GM19043 (cell line): ENCODE measurements around the gene ISG20.

Experiments
- ATAC-seq: cut with Tn5 transposase; IDR thresholded peaks from one replicate; pipeline ENCODE4 v1.9.1; 2021; ENCODE audit warnings: low read depth; ENCODE audit not compliant: unreplicated experiment

Gene ISG20

DNA sequence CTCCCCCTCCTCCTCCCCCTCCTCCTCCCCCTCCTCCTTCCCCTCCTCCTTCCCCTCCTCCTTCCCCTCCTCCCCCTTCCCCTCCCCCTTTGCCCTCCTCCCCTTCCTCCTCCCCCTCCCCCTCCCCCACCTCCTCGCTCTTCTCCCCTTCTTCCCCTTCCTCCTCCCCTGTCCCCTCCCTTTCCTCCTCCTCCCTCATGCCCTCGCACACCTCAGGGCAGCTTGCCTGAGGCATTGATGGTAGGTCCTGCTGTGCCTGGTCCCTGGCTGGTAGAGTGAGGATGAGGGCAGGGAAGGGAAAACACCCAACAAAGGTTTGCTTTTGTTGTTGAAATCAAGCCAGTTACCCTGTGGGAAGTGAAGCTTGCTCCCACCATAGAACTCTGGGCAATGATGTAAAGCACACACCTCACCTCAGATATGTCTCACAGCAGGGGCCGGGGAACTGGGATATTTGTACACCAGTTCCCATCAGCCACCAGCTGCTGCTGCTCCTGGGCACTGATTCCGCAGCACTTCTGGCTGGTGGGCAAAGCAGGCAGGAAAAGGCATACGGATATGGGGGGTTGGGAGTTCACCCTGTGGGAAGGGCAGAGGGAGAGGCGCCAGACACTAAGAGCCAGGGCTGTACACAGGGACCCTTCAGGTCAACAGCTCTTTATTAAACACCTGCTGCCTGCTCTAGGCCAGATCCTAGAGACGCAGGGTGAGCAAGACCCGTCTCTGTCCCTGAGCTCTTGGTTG lies 13.8 kb downstream of the ISG20 start:
- no peak for ATAC-seq

DNA sequence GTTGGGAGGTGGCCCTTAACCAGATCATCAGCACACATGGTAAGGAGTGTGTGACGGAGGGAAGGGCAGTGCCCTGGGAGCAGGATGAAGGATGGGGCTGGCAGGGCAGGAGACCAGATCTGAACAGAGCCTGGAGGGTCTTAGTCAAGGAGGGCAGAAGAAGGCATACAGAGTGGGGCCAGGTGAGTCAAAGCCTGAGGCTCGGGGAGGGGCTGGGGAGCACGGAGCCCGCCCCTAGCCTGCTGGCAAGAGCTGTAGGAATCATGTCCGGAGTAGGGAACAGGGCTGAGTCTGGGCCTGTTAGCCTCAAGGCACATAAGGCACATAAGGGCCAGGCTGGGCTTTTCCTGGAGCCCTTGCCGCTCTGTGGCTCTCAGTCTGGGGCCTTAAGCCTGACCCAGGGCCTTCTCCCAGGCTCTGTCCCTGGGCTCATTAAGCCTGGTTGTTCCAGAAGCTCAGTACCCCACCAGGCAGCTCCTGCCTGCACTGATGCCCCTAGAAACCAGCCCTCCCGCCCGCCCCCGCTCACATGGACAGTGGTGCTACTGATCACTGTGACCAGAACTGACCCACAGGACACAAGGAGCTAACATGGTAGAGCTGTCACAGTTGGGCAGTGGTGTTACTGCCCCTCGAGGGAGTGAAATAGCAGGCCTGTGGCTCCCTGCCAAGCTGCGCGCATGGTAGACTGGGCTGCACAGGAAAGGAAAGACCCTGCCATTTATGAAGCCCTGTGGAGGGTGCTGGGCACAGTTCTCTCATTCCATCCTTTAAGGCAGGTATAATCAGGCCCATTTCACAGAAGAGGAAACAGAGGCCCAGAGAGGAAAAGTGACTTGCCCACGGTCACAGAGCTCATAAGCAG lies 14.6 kb downstream of the ISG20 start:
- no peak for ATAC-seq

- ATAC-seq: no peak
Measured at GRCh38 chr15:88654430-88655102, 15.8 kb downstream of the ISG20 start.

GRCh38 chr15:88655103-88655553 lies 16.3 kb downstream of the ISG20 start:
- ATAC-seq: no peak

- no peak for ATAC-seq
Measured at GRCh38 chr15:88655800-88656488, 17.1 kb downstream of the ISG20 start.

DNA sequence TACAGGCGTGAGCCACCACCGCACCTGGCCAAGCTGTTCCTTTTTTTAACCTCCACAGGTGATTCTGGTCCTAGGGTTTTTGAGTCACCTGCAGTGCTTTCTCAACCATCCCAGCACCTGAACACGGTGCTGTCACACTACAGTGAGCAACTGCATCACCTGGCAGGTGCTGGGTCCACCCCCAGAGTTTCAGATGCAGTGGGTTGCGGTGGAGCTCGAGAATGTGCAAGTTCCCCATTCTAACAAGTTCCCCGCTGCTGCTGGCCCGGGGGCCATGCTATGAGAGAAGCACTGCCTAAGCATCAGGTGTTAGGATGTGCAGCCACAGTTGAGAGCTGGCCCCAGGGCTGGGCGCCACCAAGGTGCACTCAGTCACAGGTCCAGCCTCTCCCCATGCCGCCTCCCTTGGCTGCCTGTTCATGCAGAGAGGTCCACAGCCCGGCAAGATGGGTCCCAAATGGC lies 18.0 kb downstream of the ISG20 start:
- peak; percentile 88 for ATAC-seq

DNA sequence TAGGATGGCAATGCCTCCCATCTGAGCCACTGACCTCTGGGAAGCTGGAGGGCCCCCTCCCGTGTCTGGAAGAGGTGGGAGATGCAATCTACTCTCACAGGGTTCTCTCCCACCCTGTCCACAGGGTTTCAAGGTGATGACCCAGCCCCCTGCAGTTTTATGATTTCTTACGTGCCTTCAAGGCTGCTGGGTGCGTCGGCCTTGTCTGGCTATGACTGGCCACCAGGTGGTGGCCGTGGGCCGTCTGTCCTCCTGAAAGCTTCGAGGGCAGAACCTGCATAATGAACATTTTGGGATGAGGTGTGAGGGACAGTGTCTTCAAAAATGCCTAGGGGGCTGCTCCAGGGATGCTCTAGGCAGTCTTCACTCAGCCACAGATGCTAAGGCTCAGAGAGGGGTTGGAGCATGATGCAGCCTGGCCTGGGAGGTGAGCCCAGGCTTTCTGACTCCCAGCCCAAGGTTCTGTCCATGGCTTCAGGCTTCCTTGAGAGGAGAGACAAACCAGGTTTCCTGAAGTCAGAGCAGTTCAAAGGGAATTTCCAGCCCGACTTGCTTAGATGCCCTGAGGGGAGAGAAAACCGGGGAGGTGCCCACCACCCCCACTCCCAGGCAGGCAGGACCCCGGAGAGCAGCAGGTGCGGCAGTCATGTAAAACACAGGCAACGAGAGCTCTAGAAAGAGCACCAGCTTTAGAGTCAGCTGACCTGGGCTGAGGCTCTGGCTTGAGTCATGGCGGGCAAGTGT lies 18.7 kb downstream of the ISG20 start:
- no peak for ATAC-seq

DNA sequence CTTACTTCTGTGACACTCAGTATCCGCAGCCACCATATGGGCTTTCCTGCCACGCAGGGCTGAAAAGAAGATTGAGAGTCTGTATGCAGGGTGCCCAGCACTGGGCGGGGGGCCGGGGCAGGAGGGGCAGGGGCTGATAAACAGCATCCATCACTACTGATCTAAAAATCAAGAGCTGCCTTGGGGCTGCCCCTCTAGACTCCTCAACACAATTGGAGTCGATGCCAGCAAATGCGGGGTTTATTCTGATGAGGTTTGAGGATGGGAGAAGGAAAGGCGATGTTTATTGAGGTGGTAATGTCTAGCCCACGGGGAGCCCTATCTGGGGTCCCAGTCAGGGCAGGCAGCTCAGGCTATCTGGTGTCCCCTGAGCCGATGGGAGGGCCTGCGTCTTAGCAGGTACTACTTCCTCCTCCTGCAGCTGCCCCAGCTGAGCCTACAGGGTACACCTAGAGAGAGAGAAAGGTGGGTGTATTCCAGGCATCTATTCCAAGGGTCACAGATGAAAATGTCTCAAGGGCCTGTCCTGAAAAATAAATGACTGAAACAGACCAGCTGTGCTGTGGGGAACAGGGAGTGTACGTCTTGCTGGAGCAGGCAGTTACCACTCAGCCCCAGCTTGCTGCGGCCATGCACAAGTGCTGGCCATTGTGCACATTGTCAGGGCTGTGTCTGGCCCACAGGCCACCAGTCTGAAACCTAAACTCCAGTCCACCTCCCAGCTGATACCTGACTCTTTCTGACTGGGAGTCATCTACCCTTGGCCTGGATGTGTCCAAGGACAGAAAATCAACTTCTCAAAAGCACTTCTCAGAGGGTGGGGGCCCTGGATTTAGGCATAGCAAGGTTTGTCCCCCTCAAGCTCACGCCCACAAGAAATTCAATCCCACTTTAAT lies 19.5 kb downstream of the ISG20 start:
- ATAC-seq: no peak

DNA sequence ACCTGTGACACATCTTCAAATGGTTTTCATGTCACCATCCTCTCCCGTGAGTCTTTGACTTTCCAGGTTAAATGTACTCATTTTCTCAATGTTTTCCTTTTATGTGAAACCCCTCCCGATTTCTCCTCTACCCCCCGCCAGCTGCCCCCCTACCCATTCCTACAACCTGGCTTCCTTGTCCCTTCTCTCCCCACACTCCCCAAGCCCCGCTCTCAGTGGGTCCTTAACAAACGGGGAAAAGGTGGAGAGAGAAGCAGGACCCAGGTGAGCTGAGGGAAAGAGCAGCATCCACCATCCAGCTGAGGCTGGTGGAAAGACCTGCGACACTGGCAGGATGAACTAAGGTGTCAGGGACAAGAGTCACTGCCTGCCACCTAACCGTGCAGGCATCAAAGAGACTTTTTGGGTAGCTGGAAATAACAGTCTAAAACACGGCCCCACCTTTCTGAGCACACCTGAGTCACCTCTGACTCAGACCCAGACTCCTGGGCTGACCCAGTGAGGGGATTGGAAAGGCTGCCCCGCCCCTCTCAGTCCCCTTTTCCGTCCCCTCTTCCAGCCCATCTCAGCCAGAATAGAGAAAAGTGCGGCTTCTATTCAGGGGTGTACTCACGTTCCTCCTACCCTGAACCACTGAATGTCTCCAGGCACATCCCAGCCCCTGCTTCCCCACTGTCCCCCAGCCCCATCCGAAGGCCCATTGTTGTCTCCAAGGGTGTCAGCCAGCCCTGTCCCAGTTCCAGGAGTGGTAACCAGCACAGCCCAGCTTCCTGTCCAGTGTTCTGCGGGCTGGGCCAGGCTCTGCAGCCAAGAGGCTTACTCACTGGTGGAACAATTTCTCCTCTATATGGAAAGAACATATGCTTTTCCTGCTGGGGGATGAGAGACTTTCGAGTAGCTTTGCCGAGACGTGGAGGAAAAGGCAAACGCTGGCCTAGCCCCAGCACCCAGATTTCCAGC lies 20.4 kb downstream of the ISG20 start:
- no peak for ATAC-seq

DNA sequence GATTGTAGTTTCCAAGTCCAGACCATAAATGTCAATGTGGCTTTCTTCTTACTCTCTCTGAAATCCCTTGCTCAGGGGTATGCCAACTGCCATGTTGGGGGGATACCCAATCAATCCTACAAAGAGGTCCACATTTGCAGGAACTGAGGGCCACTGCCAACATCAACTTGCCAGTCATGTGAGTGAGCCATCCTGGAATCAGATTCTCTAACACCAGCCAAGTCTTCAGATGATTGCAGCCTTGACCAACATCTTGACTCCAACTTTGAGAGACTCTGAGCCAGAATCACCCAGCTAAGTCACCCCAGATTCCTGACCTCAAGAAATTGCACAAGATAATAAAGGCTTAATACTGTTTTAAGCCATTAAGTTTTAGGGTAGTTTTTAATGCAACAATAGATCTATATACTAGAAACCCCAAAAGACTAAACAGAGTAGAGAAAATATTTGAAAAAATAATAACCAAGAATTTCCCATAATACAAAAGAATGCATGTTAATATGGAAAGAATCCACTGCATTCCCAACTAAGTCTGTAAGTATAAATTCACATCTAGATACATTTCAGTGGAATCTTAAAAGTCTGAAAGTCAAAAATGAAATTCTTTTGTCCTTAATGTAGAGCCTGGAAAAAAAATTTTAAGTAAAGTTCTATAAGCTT lies 22.4 kb downstream of the ISG20 start:
- ATAC-seq: no peak

- ATAC-seq: no peak
Measured at GRCh38 chr15:88661761-88662556, 23.1 kb downstream of the ISG20 start.

DNA sequence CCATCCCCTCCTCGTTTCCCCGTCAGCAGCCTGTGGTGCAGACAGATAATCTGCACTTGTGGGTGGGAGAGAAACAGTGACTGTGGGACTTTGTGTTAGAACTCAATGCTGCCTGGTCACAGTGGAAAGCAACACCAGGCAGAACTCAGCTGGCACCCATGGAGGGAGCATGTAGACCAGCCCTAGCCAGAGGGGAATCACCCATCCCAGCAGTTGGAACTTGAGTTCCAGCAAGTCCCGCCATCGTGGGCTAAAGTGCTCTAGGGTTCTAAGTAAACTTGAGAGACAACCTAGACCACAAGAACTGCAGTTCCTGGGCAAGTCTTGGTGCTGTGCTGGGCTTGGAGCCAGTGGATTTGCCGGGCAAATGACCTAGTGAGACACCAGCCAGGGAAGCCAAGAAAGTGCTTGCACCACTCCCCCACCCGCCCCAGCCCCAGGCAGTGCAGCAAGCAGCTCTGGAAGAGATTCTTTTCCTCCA lies 24.4 kb downstream of the ISG20 start:
- no peak for ATAC-seq

GRCh38 chr15:88664151-88664778 lies 25.4 kb downstream of the ISG20 start:
- no peak for ATAC-seq

DNA sequence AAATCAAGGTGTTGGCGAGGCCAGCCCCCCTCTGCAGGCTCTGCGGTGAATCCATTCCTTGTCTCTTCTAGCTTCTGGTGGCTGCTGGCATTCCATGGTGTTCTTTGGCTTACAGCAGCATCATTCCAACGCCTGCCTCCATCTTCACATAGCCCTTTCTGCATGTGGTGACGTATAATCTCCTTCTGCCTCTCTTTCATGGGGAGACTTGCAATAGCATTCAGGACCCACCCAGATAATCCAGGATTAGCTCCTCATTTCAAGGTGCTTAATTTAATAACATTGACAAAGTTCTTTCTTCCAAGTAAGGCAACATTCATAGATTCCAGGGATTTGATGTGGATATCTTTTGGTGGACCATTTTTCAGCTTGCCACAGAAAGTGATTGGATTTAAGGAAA lies 35.8 kb downstream of the ISG20 start:
- ATAC-seq: no peak

DNA sequence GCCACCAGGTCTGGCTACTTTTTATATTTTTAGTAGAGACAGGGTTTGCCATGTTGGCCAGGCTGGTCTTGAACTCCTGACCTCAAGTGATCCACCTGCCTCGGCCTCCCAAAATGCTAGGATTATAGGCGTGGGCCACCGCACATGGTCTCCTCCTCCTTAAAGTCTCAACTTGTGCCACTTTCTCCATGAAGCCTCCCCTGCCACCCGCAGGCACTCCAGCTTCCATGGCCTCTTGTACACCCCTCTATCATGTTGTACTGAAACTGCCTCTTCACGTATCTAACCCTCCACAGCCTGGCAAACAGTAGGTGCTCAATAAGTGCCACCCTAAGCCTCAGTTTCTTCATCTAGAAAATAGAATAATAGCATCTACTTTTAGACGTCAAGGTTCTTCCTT lies 39.9 kb downstream of the ISG20 start:
- no peak for ATAC-seq
